ENCODE data around the gene CCDC97. TPM values are rescaled to one million over a fixed set of nuclear protein-coding genes. Genes with fewer than 3 reads are reported as not detected.

CCDC97 gene
- total and polyA plus RNA-seq, 2 of the 8 experiments (the other 6 are each of a cell fraction or from before 2014, with no cell fraction given): 19.8 to 27.1 TPM

DNA sequence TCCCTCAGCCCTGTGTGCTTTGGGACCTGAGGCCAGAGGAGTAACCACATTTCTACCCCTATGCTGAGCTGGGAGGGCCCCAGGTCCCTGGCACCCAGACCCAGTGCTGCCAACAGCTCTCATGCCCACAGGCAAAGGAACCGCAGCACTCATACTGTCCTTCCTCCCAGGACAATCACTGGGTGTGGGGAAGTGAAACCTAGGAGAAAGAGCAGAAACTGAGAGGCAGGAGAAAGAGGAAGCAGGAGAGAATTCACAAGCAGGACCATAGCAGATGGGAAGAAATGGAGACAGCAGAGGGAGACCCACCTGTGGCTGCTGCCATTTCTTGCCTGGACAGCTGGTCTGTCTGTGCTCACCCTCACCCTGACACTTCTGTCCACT is 18.9 kb downstream of the CCDC97 start (continued):
- TF ChIP-seq FOSL1 (IDR thresholded peaks at IDR 0.05; ENCODE audit: insufficient read depth, low read depth, low read length) (no peak), JUN (IDR thresholded peaks at IDR 0.05; ENCODE audit: low read depth, low read length) (no peak), TAF7 (optimal IDR thresholded peaks at IDR 0.05; ENCODE audit: borderline replicate concordance, low read depth, low read length) (no peak)
- TF ChIP-seq, protein P1, sequence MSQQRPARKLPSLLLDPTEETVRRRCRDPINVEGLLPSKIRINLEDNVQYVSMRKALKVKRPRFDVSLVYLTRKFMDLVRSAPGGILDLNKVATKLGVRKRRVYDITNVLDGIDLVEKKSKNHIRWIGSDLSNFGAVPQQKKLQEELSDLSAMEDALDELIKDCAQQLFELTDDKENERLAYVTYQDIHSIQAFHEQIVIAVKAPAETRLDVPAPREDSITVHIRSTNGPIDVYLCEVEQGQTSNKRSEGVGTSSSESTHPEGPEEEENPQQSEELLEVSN (IDR thresholded peaks at IDR 0.05): no peak

Data from H1 (cell line).